Medulla oblongata (tissue), 1 donor: ENCODE data around the gene ARPC1B.
A peak's percentile ranks its signal among the peaks of the same experiment; 100 is the strongest.
"Not testable (repeated sequence)": the region's sequence is repeated elsewhere in the genome, so short reads cannot be mapped to it uniquely, and the experiment has no call there.

ENCODE experiments used
- DNase-seq: peaks from one replicate; pipeline ENCODE4 v3.0.0-alpha.2; 2015; ENCODE audit errors: extremely low spot score

The ARPC1B gene

GRCh38 chr7:99409192-99409572, 34.7 kb downstream of the ARPC1B start:
- peak; percentile 17 for DNase-seq

DNA sequence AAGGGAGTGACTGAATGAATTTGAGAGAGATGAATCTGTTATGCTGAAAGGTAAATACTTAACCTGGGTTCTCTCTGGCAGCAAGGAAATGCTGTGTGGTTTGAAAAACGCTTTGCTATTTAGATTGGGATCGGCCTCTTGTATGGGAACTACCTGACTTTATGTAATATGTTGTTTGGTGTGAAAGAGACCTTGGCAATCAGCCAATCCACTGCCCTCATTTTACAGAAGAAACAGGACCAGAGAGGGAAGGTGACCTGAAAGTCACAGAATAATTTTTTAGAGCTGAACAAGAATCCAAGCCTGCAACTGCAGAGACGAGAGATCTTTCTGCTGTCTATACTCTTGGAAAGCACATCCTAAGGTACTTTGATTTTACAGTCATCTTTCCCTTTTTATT, 35.3 kb downstream of the ARPC1B start:
- no peak for DNase-seq

GRCh38 chr7:99410635-99411034, 36.1 kb downstream of the ARPC1B start:
- no peak for DNase-seq

GRCh38 chr7:99415513-99416127, 41.1 kb downstream of the ARPC1B start:
- peak; percentile 35 for DNase-seq

DNA sequence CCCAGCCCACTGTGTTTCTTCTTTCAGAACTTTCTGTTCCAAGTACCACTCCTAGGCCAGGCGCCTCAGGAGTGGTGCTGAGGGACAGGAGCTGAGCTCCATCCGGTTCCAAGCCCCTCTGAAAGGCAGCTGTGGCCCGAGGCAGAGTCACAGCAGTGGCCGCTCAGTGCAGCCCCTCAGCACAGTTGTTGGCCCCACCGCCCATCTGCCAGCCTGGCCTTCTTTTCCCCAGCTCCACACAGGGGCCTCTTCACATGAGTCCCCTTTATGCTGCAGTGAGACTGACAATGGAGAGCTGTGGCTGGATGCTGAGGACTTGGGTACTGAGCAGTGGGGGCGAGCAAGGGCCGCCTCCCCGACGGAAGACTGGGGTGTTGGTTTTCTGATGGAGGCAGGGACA, 43.7 kb downstream of the ARPC1B start:
- no peak for DNase-seq

DNA sequence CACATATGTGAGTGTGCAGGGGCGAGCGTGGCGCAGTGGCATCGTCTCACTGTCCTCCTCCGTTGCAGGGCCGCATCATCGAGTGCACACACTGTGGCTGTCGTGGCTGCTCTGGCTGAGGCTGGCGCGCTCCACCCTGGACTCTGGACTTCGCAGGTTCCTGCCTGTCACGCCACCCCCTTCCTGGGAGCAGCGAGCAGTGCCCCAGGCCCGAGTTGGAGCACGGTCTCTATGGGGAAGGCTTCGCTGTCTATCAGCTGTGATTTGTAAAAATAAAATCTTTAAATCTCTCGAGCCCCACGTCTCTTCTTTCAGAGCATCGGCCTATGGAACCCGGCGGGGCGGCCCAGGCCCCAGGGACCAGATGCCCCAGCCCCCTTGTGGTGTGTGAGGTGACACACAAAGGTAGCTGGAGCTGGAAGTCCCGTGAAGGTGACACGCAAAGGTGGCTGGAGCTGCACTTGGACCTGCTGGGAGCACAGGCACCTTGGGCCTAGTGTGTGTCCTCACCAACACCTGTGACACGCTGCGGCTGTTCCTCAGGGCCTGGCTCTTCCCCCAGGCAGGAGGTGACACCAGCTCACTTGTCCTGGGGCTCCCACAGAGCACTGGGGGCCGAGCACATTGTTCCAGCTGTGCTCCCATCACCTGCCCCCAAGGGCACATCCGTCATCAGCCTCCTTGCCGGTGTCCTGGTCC, 44.9 kb downstream of the ARPC1B start:
- DNase-seq = no peak

- no peak for DNase-seq
Measured at GRCh38 chr7:99420213-99420612, 45.7 kb downstream of the ARPC1B start.

DNA sequence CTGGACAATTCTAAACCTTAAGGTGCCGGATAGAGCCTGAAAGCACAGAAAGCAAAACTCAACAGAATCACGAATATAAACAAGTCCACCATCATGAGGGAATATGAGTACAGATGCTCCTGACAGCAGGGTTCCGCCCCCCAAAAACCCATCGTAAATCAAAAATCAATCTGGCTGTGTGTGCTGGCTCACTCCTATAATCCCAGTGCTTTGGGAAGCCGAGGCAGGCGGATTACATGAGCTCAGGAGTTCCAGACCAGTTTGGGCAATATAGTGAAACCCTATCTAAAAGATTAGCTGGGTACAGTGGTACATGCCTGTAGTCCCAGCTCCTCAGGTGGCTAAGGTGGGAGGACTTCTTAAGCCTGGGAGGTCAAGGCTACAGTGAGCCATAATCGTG, 46.5 kb downstream of the ARPC1B start:
- DNase-seq = no peak

DNA sequence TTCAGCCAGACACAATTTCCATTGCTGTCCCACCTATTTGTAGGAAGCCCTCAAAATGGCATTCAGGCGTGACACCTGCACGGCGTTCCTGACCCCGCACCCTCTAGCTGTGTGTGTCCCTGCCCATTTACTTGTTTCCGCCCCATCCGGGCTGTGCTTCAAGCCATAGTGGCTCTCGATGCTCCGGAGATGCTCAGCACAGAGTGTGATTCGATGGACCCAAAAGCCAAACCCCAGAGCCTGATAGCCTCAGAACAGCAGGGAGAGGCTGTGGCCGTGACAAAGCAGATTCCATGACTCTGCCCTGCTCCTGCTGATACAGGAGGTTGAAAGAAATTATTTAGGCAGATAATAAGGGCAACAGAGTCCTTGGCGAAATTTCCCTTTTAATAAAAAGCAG, 47.7 kb downstream of the ARPC1B start:
- DNase-seq = no peak

- DNase-seq = no peak
Measured at GRCh38 chr7:99422625-99423024, 48.1 kb downstream of the ARPC1B start.

DNA sequence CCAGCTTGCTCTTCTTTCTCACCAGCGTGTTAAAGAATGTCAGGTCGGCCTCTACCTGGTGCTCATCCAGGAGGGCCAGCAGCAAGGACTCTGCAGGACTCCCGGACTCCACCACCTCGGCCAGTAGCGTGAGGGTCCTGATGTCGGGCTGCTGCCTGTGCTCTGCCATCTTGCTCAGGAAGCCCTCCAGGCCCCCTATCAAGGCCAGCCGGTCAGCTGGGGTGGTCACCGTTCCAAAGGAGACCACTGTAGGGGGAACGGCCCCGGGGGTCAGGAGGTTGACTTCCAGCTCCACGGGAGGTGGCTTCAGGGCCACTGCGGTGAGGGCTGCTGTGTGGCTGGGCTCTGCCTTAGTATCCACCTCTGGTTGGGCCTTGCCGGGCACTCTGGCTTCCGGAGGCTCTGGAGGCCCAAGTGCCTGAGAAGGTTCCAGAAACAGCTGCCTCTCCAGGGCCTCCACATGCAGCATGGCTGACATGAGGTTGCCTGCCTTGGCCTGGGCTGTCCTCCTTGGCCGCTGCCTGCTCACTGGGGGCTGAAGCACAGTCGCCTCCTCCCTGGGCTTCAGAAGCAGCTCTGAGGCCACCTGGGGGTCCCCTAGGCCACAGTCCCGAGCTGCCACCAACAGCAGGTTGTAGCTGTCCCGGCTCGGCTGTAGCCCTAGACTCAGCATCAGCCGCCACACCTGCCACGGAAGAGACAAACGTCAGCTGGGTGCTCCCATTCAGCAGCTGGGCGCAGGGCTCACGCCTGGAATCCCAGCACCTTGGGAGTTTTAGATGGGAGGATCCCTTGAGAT, 50.6 kb downstream of the ARPC1B start:
- DNase-seq = no peak

DNA sequence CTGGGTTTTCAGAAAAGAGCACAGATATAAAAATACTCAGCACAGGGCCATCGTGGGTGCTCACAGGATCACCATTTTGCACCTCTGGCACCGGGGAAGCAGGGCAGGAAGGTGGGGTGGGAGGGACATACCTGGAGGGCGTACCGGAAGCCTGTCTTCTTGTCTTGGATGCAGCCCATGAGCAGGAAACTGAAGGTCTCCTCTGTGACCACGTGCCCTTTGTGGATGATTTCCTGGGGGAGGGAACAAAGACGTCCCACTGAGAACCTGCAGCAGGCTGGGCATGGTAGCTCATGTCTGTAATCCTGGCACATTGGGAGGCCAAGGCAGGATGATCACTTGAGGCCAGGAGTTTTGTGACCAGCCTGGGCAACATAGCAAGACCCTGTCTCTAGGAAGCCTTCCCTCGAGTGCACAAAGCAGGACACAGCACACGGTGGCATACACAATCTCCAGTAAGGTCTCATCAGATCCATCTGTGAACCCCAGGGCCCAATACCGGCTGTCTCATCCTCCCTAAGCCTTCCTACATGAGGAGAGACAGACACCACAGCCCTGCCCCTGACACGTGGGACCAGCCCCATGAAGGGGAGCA, 54.5 kb downstream of the ARPC1B start:
- DNase-seq = no peak

DNA sequence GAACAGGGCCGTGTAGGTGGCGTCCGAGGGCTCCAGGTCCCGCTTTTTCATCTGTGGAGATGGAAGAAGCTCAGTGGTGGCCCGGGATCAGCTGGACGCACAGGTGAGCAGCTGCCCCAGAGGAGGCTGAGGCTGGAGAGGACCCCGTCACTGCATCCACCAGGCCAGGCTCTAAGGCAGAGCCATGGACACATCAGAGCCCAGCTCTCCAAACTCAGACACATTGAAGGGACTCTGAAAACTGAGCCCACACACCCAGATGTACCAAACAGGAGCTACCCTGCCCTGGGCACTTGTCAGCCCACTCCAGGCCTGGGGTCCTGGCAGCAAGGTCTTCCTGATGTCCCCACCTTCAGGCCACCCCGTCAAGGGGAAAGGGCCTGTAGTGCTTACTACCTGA, 55.2 kb downstream of the ARPC1B start:
- no peak for DNase-seq

DNA sequence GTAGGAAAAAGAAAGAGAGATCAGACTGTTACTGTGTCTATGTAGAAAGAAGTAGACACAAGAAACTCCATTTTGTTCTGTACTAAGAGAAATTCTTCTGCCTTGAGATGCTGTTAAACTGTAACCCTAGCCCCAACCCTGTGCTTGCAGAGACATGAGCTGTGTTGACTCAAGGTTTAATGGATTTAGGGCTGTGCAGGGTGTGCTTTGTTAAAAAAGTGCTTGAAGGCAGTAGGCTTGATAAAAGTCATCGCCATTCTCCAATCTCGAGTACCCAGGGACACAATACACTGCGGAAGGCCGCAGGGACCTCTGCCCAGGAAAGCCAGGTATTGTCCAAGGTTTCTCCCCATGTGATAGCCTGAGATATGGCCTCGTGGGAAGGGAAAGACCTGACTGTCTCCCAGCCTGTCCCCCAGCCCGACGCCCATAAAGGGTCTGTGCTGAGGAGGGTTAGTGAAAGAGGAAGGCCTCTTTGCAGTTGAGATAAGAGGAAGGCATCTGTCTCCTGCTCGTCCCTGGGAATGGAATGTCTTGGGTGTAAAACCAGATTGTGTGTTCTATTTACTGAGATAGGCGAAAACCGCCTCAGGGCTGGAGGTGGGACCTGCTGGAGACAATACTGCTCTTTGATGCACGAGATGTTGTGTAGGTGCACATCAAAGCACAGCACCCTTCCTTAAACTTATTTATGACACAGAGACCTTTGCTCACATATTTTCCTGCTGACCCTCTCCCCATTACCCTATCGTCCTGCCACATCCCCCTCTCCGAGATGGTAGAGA, 57.4 kb downstream of the ARPC1B start:
- not testable (repeated sequence) for DNase-seq

- no peak for DNase-seq
Measured at GRCh38 chr7:99433158-99433557, 58.6 kb downstream of the ARPC1B start.

- DNase-seq = no peak
Measured at GRCh38 chr7:99437946-99438572, 63.5 kb downstream of the ARPC1B start.

DNA sequence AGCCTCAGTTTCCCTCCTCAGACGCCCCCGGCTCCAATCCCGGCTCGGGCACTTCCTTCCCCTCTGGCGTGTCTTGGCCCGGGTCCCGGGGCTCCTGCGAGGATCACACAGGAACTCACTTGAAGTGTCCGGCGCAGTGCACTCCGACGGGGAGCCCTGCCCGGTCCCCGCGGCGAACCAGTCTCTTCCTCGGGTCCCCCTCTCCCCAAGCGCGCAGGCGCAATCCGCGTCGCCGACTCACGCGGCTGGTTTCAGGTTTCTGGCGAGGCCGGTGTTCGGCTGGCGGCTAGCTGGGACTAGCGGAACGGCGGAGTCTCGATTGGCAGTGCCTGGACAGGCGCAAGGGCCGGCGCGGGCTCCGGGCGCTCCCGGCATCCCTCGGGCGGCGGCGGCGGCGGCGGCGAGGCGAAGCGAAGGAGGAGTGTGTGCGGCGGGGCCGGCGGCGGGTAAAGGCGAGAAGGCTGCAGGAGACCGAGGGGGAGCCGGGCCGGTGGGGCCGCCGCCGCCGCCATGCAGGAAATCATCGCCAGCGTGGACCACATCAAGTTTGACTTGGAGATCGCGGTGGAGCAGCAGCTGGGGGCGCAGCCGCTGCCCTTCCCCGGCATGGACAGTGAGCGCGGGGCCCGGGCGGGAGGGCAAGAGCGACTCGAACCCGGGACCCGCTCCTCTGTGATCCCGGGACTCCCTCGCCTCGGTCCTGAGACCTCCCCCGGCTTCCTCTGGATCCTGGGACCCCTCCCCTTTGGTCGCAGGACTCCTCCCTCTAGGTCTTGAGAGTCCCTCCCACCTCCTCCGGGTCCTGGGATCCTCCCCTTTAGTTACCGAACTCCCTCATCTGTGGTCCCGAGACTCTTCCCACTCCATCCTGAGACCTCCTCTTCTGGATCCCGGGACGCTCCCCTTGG, 64.3 kb downstream of the ARPC1B start, which contains the start of the genes CPSF4 and PTCD1:
Gene CPSF4 (plus strand): TSS at position 371 of the 908 bp plus-strand sequence. CDS start 140 bp downstream, at position 511.
Gene PTCD1 (minus strand): TSS at position 226 of the 908 bp plus-strand sequence. CDS start 3,556 bp downstream, outside the sequence.
- peak; percentile 96 for DNase-seq

DNA sequence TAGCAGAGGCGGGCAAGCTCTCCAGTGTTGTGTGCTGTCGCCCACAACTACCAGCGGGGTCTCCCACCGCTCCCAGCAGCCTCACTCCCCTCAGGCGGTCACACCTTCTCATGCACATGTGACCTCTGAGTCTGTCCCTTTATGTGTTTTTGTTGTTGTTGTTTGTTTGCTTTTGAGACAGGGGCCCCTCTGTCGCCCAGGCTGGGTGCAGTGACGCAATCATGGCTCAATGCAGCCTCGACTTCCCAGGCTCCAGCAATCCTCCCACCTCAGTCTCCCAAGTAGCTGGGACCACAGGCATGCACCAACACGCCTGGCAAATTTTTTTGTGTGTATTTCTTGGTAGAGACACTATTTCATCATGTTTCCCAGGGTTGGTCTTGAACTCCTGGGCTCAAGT, 65.7 kb downstream of the ARPC1B start:
- DNase-seq = no peak
